Left ventricle myocardium superior (tissue), 1 donor: ENCODE data around the gene FRAS1. TPM values are rescaled to one million over a fixed set of nuclear protein-coding genes. Genes with fewer than 3 reads are reported as not detected.
"Not testable (repeated sequence)": the region's sequence is repeated elsewhere in the genome, so short reads cannot be mapped to it uniquely, and the experiment has no call there.

Source experiments
- ATAC-seq: fragments of 200-7000 bp; cut with Tn5 transposase; one replicate; pipeline ENCODE4 v1.9.1; 2020; ENCODE audit warnings: mild to moderate bottlenecking, moderate library complexity
- DNase-seq: peaks from one replicate; pipeline ENCODE4 v3.0.0-alpha.2; 2020
- intact Hi-C: fragments of 100-400 bp; cut with micrococcal nuclease; formaldehyde crosslinking; loops from one replicate; pipeline ENCODE4 v1.11.0; 2022
- total RNA-seq: library from RNA; stranded (reverse); fragmentation: NEBNext Ultra II Directional; extraction: Animal tissue kit (Norgen Biotek cat#: 25700); gene quantifications from one replicate; pipeline ENCODE4 v1.2.1, GENCODE V29; 2021
- donor health status: DM: no; HTN: yes; CAD: no; lungs with severe emphysema.

The FRAS1 gene
- total RNA-seq, 1 donor from 2014 or later: 3.7 TPM

- ATAC-seq (no peak), DNase-seq (no peak)
- intact Hi-C loops: no loop called here
These were observed 98.0 kb downstream of the FRAS1 start for GRCh38 chr4:78154972-78155590.

GRCh38 chr4:78155616-78156105 lies 98.5 kb downstream of the FRAS1 start:
- intact Hi-C loops: no loop called here
- no peak for DNase-seq
- no peak for ATAC-seq

DNA sequence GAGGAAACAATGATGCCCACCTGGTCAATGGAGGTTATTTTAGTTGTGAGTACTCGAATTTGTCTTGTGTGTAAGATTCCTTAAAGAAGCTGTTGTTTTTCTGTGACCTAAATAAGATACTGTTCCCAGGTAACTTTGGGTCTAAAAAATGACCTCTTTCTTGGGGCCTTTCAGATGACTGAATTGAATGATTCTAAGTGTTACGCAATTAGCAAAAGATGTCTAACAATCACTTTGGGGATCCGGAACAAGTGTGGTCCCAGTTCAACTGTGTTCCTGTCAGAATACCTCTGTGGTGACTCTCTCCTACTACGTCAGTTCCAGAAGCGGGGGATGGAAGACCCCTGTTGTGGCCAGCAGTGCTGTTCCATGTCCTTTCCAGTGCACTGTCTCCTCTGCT lies 99.4 kb downstream of the FRAS1 start:
- intact Hi-C loops: no loop called here
- no peak for ATAC-seq
- DNase-seq: no peak

GRCh38 chr4:78162342-78162741 lies 105.2 kb downstream of the FRAS1 start:
- ATAC-seq: no peak
- DNase-seq: no peak
- intact Hi-C loops: no loop called here

- no peak for ATAC-seq
- DNase-seq: no peak
- intact Hi-C loops: no loop called here
These were observed 105.7 kb downstream of the FRAS1 start for GRCh38 chr4:78162821-78163220.

DNA sequence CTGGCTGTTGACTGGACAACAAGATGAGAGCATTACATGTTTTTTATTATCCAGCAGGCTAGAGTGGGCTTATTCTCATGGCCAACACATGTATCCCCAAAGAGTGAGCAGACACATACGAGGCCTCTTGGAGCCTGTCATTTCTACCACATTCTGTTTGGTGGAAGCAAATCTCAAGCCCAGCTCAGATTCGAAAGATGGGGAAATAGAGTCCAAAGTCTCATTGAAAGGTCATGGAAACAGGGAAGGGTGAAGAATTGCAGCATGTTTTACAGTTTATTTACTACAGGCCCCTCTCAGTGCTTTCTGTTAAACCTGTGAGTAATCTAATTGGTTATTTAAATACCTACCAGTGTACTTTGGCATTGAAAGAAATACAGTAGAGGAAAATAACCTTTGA lies 108.6 kb downstream of the FRAS1 start:
- DNase-seq (no peak), ATAC-seq (no peak)
- intact Hi-C loops: no loop called here

- DNase-seq (no peak), ATAC-seq (no peak)
- intact Hi-C loops: no loop called here
These were observed 109.5 kb downstream of the FRAS1 start for GRCh38 chr4:78166622-78167021.

- ATAC-seq: no peak
- no peak for DNase-seq
- intact Hi-C loops: no loop called here
These were observed 110.4 kb downstream of the FRAS1 start for GRCh38 chr4:78167510-78167909.

GRCh38 chr4:78168029-78168428 lies 110.9 kb downstream of the FRAS1 start:
- ATAC-seq: no peak
- intact Hi-C loops: no loop called here
- DNase-seq: no peak

DNA sequence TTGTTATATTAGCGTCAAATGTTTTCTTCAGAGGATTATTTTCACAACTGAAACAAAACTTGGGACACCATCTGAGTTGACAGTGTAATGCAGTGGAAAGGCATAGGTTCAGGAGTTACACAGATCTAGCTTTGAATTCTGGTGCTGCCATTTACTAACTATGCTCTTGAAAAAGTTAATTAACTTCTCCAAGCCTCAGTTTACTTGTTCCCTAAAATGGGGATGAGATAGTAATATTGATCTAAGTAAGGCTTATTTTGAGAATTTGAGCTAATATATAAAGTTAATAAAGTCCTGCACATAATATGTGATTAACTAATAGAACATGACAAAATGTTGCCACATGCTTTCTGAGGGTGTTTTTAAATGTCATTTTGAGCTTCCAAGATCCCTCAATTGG lies 112.6 kb downstream of the FRAS1 start:
- ATAC-seq (no peak), DNase-seq (no peak)
- intact Hi-C loops: no loop called here

DNA sequence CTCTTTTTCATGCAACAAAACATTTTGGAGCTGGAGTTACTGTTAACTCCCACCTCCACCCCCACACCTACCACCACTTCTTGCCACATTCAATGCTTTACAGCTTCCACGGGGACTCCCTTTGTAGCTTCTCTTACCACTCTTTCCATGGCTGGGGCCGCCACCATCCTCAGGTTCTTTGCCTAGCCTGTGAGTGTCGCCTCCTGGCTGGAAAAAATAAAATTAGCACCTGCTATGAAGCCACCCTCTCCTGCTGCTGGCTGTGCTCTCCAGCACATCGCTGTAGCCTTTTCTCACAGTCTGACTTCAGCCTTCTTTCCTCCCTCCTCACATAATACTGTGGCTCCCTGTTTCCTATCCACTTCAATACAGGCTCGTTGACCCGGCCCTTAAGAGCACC lies 114.4 kb downstream of the FRAS1 start:
- intact Hi-C loops: no loop called here
- DNase-seq: no peak
- no peak for ATAC-seq

DNA sequence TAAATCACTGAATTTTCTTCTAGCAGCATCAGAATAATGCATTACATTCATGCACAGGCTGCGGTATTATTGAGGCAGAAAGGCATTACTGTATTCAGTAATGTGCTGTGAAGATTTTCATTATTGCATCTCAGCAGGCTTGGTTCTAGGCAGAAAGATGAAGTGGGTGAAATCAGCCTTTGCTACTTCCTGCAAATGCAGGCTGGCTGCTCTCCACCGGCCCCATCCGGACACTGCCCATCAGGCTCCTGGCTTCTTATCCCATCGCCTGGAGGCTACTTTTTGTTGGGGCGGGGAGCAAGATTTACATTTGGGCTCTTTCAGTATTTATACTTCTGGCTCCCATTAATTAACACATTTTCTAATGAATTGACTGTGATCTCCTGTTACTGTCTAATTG lies 117.8 kb downstream of the FRAS1 start:
- no peak for ATAC-seq
- intact Hi-C loops: no loop called here
- DNase-seq: no peak

DNA sequence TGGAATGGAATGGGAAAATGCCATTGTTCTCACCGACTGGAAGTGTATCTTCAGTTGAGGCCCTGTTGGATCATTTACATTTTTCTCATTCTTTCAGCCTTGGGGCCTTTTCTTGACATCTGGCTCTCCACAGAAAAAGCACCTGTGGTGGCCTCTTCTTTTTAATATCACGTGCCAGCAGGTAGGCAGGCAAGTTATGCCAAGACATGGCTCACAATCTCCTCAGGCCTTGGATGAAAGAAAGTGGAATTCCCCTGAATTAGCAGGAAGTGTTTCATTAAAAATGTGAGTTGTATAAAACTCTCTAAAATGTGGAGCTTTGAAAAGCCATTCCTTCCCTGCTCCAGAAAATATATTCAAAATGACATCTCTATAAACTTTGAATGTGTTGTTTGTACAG lies 122.1 kb downstream of the FRAS1 start:
- intact Hi-C loops: no loop called here
- ATAC-seq: no peak
- DNase-seq: no peak

DNA sequence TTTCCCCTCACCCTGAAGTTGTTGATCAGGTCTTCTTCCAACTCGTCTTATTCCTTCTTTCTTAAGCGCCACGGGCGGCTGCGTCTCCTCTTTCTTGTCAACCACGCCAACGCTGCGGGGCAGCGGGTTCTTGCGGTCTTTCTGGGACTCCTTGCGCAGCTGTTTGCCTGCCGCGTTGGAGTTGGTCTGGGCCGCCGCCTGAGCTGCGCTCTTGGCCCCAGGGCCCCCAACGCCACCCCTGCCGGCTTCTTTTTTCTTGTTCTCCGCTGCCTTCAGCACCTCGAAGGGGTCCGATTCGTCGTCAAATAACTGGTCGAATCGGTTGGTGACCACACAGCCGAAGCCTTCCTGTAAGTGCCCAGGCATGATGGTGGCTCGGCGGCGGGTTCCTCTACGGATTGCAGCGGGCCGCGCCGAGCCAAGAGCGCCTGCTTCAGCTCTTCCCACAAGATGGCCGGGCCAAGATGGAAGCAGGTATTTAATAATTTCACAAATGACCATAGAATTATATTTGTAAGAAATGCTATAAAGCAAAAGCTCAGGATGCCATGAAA lies 124.6 kb downstream of the FRAS1 start:
- intact Hi-C loops, DNase-seq, ATAC-seq: not testable (repeated sequence)

GRCh38 chr4:78184584-78184983 lies 127.5 kb downstream of the FRAS1 start:
- DNase-seq (no peak), ATAC-seq (no peak)
- intact Hi-C loops: no loop called here

GRCh38 chr4:78185117-78185516 lies 128.0 kb downstream of the FRAS1 start:
- DNase-seq (no peak), ATAC-seq (no peak)
- intact Hi-C loops: no loop called here

DNA sequence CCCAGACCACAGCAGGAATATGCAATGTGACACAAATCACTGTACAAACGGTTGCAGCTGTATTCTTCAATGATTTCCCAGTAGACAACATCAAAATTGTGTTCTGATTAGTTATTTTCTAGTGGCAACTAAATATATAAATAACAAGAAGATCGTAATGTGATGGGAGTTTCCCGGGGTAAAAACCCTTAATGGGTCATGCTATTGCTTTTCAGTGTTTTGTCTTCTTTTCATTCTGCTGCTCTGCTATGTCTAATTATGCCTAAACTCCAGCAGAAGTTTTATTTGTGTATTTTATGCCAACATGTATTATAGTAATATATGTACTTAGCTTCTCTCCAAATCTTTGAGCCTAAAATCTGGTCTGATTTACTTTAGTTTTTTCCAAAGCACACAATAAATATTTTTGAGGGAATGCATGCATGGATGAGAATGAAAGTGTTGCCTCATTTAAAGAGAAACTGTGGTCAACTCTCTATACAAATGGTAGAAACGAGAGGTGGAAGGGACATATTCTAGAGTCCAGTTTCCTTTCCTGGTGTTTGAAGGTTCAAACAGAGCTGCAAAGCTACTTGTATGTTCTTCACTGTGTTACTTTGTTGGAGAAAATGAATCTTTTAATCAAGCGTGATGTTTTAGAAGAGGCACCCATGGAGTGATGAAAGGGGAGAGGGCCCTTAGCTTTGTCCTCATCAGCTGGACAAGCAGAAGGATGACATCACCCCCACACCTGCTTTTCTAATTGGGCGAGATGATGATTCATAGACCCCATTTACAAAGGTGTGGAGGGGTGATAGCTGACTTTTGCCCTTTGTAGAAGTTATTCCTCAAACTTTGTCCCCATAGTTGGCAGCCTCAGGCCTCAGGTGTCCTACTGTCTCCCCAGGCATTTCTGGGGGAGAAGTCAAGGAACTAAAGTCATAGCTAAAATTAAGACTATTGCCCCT lies 129.7 kb downstream of the FRAS1 start:
- intact Hi-C loops: no loop called here
- no peak for ATAC-seq
- no peak for DNase-seq

DNA sequence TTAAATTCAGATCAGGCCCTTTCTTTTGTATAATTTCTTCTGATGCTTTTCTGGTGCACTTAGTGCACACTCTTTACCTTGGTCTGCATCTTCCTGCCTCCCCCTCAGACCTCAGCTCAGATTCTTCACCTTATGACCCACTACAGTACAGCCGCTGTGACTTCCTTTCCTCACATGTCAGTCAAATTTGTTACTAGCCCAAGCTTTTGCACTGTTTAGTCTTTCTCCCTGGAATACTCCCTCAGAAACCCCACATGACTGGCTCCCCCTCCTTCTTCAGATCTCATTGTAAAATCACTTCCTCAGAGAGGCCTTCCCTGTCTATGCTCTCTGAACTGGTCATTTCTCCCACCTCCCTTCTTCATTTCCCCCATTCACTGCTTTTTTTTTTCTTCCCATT lies 132.9 kb downstream of the FRAS1 start:
- ATAC-seq: no peak
- DNase-seq: no peak
- intact Hi-C loops: no loop called here

GRCh38 chr4:78190595-78190994 lies 133.5 kb downstream of the FRAS1 start:
- DNase-seq (no peak), ATAC-seq (no peak)
- intact Hi-C loops: no loop called here

GRCh38 chr4:78197947-78198346 lies 140.8 kb downstream of the FRAS1 start:
- intact Hi-C loops: no loop called here
- no peak for ATAC-seq

More at GRCh38 chr4:78197947-78198346, 140.8 kb downstream of the FRAS1 start:
- no peak for DNase-seq
